HG03135 (cell line): ENCODE measurements around the gene MINDY3.
"Not testable (repeated sequence)": the region's sequence is repeated elsewhere in the genome, so short reads cannot be mapped to it uniquely, and the experiment has no call there.

Experiments used
- ATAC-seq: cut with Tn5 transposase; IDR thresholded peaks from one replicate; pipeline ENCODE4 v1.9.1; 2021; ENCODE audit warnings: mild to moderate bottlenecking, moderate library complexity; ENCODE audit not compliant: unreplicated experiment

MINDY3 gene

GRCh38 chr10:15859906-15860691 lies at the start of gene MINDY3:
Gene MINDY3, minus strand, starts transcription at chr10:15860507. Its CDS starts 208 bp downstream, at chr10:15860299.
- ATAC-seq: peak; percentile 91

GRCh38 chr10:15901889-15902288 lies 41.6 kb upstream of the MINDY3 start:
- ATAC-seq: no peak

GRCh38 chr10:15898046-15898445 lies 37.7 kb upstream of the MINDY3 start:
- ATAC-seq: no peak

- no peak for ATAC-seq
Measured at GRCh38 chr10:15897287-15897686, 37.0 kb upstream of the MINDY3 start.

- ATAC-seq: no peak
Measured at GRCh38 chr10:15896654-15897053, 36.3 kb upstream of the MINDY3 start.

GRCh38 chr10:15884447-15884846 lies 24.1 kb upstream of the MINDY3 start:
- ATAC-seq: no peak

GRCh38 chr10:15881542-15881941 lies 21.2 kb upstream of the MINDY3 start:
- no peak for ATAC-seq

- ATAC-seq: no peak
Measured at GRCh38 chr10:15879663-15880062, 19.4 kb upstream of the MINDY3 start.

- no peak for ATAC-seq
Measured at GRCh38 chr10:15879058-15879457, 18.8 kb upstream of the MINDY3 start.

- no peak for ATAC-seq
Measured at GRCh38 chr10:15877836-15878576, 17.7 kb upstream of the MINDY3 start.

- not testable (repeated sequence) for ATAC-seq
Measured at GRCh38 chr10:15876274-15876673, 16.0 kb upstream of the MINDY3 start.

GRCh38 chr10:15872645-15873044 lies 12.3 kb upstream of the MINDY3 start:
- not testable (repeated sequence) for ATAC-seq

GRCh38 chr10:15871823-15872222 lies 11.5 kb upstream of the MINDY3 start:
- no peak for ATAC-seq

GRCh38 chr10:15869935-15870334 lies 9.6 kb upstream of the MINDY3 start:
- ATAC-seq: no peak

GRCh38 chr10:15868006-15868405 lies 7.7 kb upstream of the MINDY3 start:
- no peak for ATAC-seq

- ATAC-seq: no peak
Measured at GRCh38 chr10:15865304-15865703, 5.0 kb upstream of the MINDY3 start.

GRCh38 chr10:15864419-15864818 lies 4.1 kb upstream of the MINDY3 start:
- no peak for ATAC-seq

GRCh38 chr10:15863733-15864132 lies 3.4 kb upstream of the MINDY3 start:
- no peak for ATAC-seq

- ATAC-seq: no peak
Measured at GRCh38 chr10:15863323-15863722, 3.0 kb upstream of the MINDY3 start.

GRCh38 chr10:15860692-15861201 lies 440 bp upstream of the MINDY3 start:
- ATAC-seq: no peak

- ATAC-seq: peak; percentile 62
Measured at GRCh38 chr10:15859509-15859905, 800 bp downstream of the MINDY3 start.

GRCh38 chr10:15858861-15859281 lies 1.4 kb downstream of the MINDY3 start:
- ATAC-seq: no peak
